SK-N-SH (cell line): Measurements from ENCODE around the gene TAS2R30. TPM values are rescaled to one million over a fixed set of nuclear protein-coding genes. Genes with fewer than 3 reads are reported as not detected.

Source experiments
- CTCF ChIA-PET: fragments of 300-600, 350-600 bp; formaldehyde crosslinking; extraction: SDS; loops from one replicate; lab custom pipeline; 2021; lab: Yijun Ruan, JAX
- POLR2A ChIA-PET: fragments of 350-600 bp; sonication (Branson Sonifier 250); formaldehyde crosslinking; extraction: SDS; loops from one replicate; lab custom pipeline; 2020; ENCODE audit warnings: antibody characterized with exemption, inconsistent platforms; lab: Yijun Ruan, JAX
- DNase-seq: peaks from one replicate; pipeline ENCODE4 v3.0.0; 2012
- H2AFZ ChIP-seq: fragments of 200-600 bp; sonication (generic); 2 replicates; pipeline ENCODE4 v1.8.1; 2016; ENCODE audit warnings: antibody characterized with exemption, mild to moderate bottlenecking, low read depth
- H3F3A ChIP-seq: fragments of 200-600 bp; sonication (generic); replicated peaks from 2 replicates; pipeline ENCODE3; 2016; ENCODE audit warnings: antibody characterized with exemption, mild to moderate bottlenecking; ENCODE audit not compliant: insufficient read depth
- H3K27ac ChIP-seq, 2 experiments: fragments of 200-500 bp in 1 of 2; fragments of 200-600 bp in 1 of 2; sonication (Bioruptor generic) in 1 of 2; sonication (generic), shearing (Covaris generic) in 1 of 2; 2 replicates each; pipeline versions ENCODE4 v1.5.1 to v1.6.1; 2014 to 2016; ENCODE audit warnings: low read depth in 2 of 2, inconsistent platforms in 1 of 2, low read length in 1 of 2, mild to moderate bottlenecking in 1 of 2, mixed read lengths in 1 of 2
- H3K27me3 ChIP-seq: fragments of 200-600 bp; sonication (generic), shearing (Covaris generic); 2 replicates; pipeline ENCODE4 v1.6.1; 2016; ENCODE audit warnings: mixed run types; ENCODE audit not compliant: insufficient read depth
- H3K36me3 ChIP-seq, 2 experiments: fragments of 200-500 bp in 1 of 2; fragments of 200-600 bp in 1 of 2; sonication (Bioruptor generic) in 1 of 2; sonication (generic) in 1 of 2; replicated peaks in 1 of 2; 2 replicates each; pipeline versions ENCODE3 to v1.5.1; 2014 to 2016; ENCODE audit warnings: low read length in 1 of 2, mild to moderate bottlenecking in 1 of 2; ENCODE audit not compliant: insufficient read depth in 2 of 2, control insufficient read depth in 1 of 2
- H3K4me1 ChIP-seq, 2 experiments: fragments of 200-500 bp in 1 of 2; fragments of 200-600 bp in 1 of 2; sonication (Bioruptor generic) in 1 of 2; sonication (generic), shearing (Covaris generic) in 1 of 2; 2 replicates each; pipeline versions ENCODE4 v1.5.1 to v1.6.1; 2014 to 2016; ENCODE audit warnings: low read depth in 1 of 2, low read length in 1 of 2, mixed run types in 1 of 2; ENCODE audit not compliant: insufficient read depth in 2 of 2, control insufficient read depth in 1 of 2
- H3K4me2 ChIP-seq: fragments of 200-600 bp; sonication (generic), shearing (Covaris generic); 2 replicates; pipeline ENCODE4 v1.6.1; 2017; ENCODE audit warnings: mixed run types
- H3K4me3 ChIP-seq, 2 experiments: fragments of 200-500 bp in 1 of 2; fragments of 200-600 bp in 1 of 2; sonication (Bioruptor generic) in 1 of 2; sonication (generic), shearing (Covaris generic) in 1 of 2; 2 replicates each; pipeline versions ENCODE4 v1.5.1 to v1.8.1; 2014 to 2016; ENCODE audit warnings: low read depth in 2 of 2, inconsistent platforms in 1 of 2, low read length in 1 of 2, mild to moderate bottlenecking in 1 of 2, mixed read lengths in 1 of 2, moderate library complexity in 1 of 2
- H3K79me2 ChIP-seq: fragments of 200-600 bp; sonication (generic); 2 replicates; pipeline ENCODE4 v1.8.1; 2017; ENCODE audit warnings: mild to moderate bottlenecking; ENCODE audit not compliant: insufficient read depth
- H3K9ac ChIP-seq: fragments of 200-600 bp; sonication (generic); 2 replicates; pipeline ENCODE4 v1.6.1; 2017; ENCODE audit warnings: mixed run types
- H3K9me2 ChIP-seq: fragments of 200-600 bp; sonication (generic); 2 replicates; pipeline ENCODE4 v1.6.1; 2017; ENCODE audit warnings: mixed run types
- H3K9me3 ChIP-seq: fragments of 200-600 bp; sonication (generic); 2 replicates; pipeline ENCODE4 v1.6.1; 2017; ENCODE audit warnings: mixed run types, mild to moderate bottlenecking, moderate library complexity
- H4K20me1 ChIP-seq: fragments of 200-600 bp; sonication (generic); 2 replicates; pipeline ENCODE4 v1.6.1; 2017; ENCODE audit warnings: mild to moderate bottlenecking, mixed run types; ENCODE audit not compliant: insufficient read depth
- CHD2 ChIP-seq: fragments of 150-350 bp; IDR thresholded peaks from 2 replicates; pipeline ENCODE4 v1.6.1; 2018; ENCODE audit warnings: low read length; ENCODE audit not compliant: partially characterized antibody
- ELF1 ChIP-seq: IDR thresholded peaks from 2 replicates; pipeline ENCODE4 v1.4.0; 2012
- EP300 ChIP-seq, 2 experiments: IDR thresholded peaks; 2 replicates each; pipeline versions ENCODE4 v1.4.0 to v1.6.1; 2012; ENCODE audit warnings: borderline replicate concordance in 1 of 2, low read depth in 1 of 2, low read length in 1 of 2
- EZH2phosphoT487 ChIP-seq: fragments of 200-600 bp; sonication (generic); IDR thresholded peaks from 2 replicates; pipeline ENCODE4 v1.6.1; 2017; ENCODE audit warnings: low read depth, mixed run types, mild to moderate bottlenecking, antibody characterized with exemption, moderate library complexity, borderline replicate concordance
- FOSL2 ChIP-seq: IDR thresholded peaks from 2 replicates; pipeline ENCODE4 v1.4.0; 2012; ENCODE audit warnings: low read depth, mild to moderate bottlenecking, moderate library complexity, borderline replicate concordance
- FOXJ3 ChIP-seq: sonication (generic); formaldehyde crosslinking; IDR thresholded peaks from 2 replicates; pipeline ENCODE4 v1.5.1; 2020; ENCODE audit warnings: mild to moderate bottlenecking, missing genetic modification reagents
- GATA2 ChIP-seq: sonication (generic); formaldehyde crosslinking; IDR thresholded peaks from 2 replicates; pipeline ENCODE4 v1.5.0; 2020; ENCODE audit warnings: mild to moderate bottlenecking, missing genetic modification reagents
- JUND ChIP-seq: IDR thresholded peaks from 2 replicates; pipeline ENCODE4 v1.4.0; 2012
- MAX ChIP-seq: IDR thresholded peaks from 2 replicates; pipeline ENCODE4 v1.4.0; 2012; ENCODE audit warnings: low read depth
- MEF2A ChIP-seq: IDR thresholded peaks from 2 replicates; pipeline ENCODE4 v1.4.0; 2012; ENCODE audit warnings: low read depth, borderline replicate concordance
- MXI1 ChIP-seq: IDR thresholded peaks from 2 replicates; pipeline ENCODE4 v1.6.1; 2012; ENCODE audit warnings: mild to moderate bottlenecking, low read depth, low read length, improper control_type of control experiment
- NRF1 ChIP-seq: IDR thresholded peaks from 2 replicates; pipeline ENCODE4 v1.6.1; 2012; ENCODE audit warnings: low read depth, mild to moderate bottlenecking, low read length
- REST ChIP-seq: IDR thresholded peaks from 2 replicates; pipeline ENCODE4 v1.6.1; 2012; ENCODE audit warnings: mild to moderate bottlenecking, low read depth, low read length, moderate library complexity
- RFX5 ChIP-seq: IDR thresholded peaks from 2 replicates; pipeline ENCODE4 v1.6.1; 2012; ENCODE audit warnings: mild to moderate bottlenecking, improper control_type of control experiment, low read length
- SMC3 ChIP-seq: IDR thresholded peaks from 2 replicates; pipeline ENCODE4 v1.6.1; 2012; ENCODE audit warnings: low read depth, low read length, improper control_type of control experiment
- polyA plus RNA-seq, 3 experiments: library from polyadenylated mRNA; depleted of rRNA; stranded (reverse); fragments of >200 nt; gene quantifications; 2 replicates each; pipeline ENCODE4 v1.2.3, GENCODE V29; 2012
- TF ChIP-seq, protein P1 (sequence below): IDR thresholded peaks from 2 replicates; pipeline ENCODE4; 2012
- TF ChIP-seq, protein P2 (sequence below): IDR thresholded peaks from 2 replicates; pipeline ENCODE4 v1.4.0; 2012; ENCODE audit warnings: low read depth, borderline replicate concordance
- TF ChIP-seq, protein P3 (sequence below): fragments of 150-350 bp; IDR thresholded peaks from 2 replicates; pipeline ENCODE4 v1.6.1; 2016; ENCODE audit warnings: mild to moderate bottlenecking, low read depth, low read length

The TAS2R30 gene
- polyA plus RNA-seq, 1 of the 3 experiments (the other 2 are of a cell fraction) = 0.05 TPM

DNA sequence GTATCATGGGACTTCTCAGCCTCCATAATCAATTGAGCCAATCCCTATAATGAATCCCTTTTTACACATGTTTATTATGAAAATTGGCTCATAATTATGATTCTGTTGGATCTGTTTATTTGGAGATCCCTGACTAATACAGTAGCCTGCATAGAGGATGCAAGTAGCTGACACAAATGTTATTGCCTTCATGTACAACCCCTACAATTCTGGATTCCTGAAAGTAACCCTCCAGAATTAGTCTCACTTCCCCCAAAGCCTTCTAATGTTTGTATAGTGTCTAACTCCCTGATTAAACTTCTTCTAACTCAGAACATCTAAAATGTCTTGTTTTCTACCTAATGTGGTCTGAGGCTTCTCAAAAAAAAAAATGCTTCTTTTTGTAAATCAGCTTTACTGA lies 29.9 kb upstream of the TAS2R30 start:
- Histone ChIP-seq H3K4me3 (no peak overlapping the region), H3K9ac (no peak overlapping the region), H3K79me2 (peaks cover 100% of the 10 kb centered on the region), H3K27ac (no peak overlapping the region), H3K27me3 (no peaks in the 10 kb centered on the region), H2AFZ (no peak overlapping the region), H3F3A (no peaks in the 10 kb centered on the region), H3K36me3 (peaks cover 18 to 52% of the 10 kb centered on the region in 2 experiments), H3K9me3 (no peaks in the 10 kb centered on the region), H3K4me2 (no peak overlapping the region), H3K4me1 (peaks cover 9 to 19% of the 10 kb centered on the region in 2 experiments; a peak in 3 of 4 replicates), H4K20me1 (peaks cover 46% of the 10 kb centered on the region), H3K9me2 (no peaks in the 10 kb centered on the region)
- POLR2A ChIA-PET = no interaction called here
- TF ChIP-seq REST (no peak), RFX5 (no peak), NRF1 (no peak), SMC3 (no peak), CHD2 (no peak), JUND (no peak), MXI1 (no peak), ELF1 (no peak), EP300 (IDR thresholded peaks at IDR 0.05; ENCODE audit: borderline replicate concordance in 1 of 2, low read depth in 1 of 2, low read length in 1 of 2) (no peak), GATA2 (CRISPR knock-in tag) (no peak), MAX (no peak), EZH2phosphoT487 (no peak), FOSL2 (no peak), FOXJ3 (no peak), MEF2A (no peak)
- TF ChIP-seq, protein P1, sequence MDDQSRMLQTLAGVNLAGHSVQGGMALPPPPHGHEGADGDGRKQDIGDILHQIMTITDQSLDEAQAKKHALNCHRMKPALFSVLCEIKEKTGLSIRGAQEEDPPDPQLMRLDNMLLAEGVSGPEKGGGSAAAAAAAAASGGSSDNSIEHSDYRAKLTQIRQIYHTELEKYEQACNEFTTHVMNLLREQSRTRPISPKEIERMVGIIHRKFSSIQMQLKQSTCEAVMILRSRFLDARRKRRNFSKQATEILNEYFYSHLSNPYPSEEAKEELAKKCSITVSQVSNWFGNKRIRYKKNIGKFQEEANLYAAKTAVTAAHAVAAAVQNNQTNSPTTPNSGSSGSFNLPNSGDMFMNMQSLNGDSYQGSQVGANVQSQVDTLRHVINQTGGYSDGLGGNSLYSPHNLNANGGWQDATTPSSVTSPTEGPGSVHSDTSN = no peak
- TF ChIP-seq, protein P2, sequence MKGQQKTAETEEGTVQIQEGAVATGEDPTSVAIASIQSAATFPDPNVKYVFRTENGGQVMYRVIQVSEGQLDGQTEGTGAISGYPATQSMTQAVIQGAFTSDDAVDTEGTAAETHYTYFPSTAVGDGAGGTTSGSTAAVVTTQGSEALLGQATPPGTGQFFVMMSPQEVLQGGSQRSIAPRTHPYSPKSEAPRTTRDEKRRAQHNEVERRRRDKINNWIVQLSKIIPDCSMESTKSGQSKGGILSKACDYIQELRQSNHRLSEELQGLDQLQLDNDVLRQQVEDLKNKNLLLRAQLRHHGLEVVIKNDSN = no peak
- TF ChIP-seq, protein P3, sequence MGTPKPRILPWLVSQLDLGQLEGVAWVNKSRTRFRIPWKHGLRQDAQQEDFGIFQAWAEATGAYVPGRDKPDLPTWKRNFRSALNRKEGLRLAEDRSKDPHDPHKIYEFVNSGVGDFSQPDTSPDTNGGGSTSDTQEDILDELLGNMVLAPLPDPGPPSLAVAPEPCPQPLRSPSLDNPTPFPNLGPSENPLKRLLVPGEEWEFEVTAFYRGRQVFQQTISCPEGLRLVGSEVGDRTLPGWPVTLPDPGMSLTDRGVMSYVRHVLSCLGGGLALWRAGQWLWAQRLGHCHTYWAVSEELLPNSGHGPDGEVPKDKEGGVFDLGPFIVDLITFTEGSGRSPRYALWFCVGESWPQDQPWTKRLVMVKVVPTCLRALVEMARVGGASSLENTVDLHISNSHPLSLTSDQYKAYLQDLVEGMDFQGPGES = no peak
- CTCF ChIA-PET = no interaction called here
- DNase-seq = no peak
